ENCODE results near the gene LIFR. TPM values are rescaled to one million over a fixed set of nuclear protein-coding genes. Genes with fewer than 3 reads are reported as not detected.
A peak's percentile ranks its signal among the peaks of the same experiment; 100 is the strongest.
"Not testable (repeated sequence)": the region's sequence is repeated elsewhere in the genome, so short reads cannot be mapped to it uniquely, and the experiment has no call there.

The LIFR gene
- total and polyA plus RNA-seq, 2 donors: 27.5 to 33.8 TPM

DNA sequence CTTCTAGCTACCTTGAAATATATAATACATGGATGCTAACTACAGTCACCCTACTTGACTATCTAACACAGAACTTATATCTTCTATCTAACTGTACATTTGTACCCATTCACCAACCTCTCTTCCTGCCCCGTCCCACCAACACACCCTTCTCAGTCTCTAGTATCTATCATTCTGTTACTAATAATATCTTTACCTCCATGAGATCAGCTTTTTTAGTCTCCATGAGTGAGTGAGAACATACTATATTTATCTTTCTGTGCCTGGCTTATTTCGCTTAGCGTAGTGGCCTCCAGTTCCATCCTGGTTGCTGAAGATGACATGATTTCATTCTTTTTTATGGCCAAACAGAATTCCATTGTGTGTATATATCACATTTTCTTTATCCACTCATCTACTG, 37.0 kb downstream of the LIFR start:
- DNase-seq (ENCODE audit: low read depth in 6 of 9, low spot score in 9 of 9): no peak
- WGBS: 97% methylated on average over 3 of the region's 3 CpGs
- Histone ChIP-seq H3K27me3 (ENCODE audit: control insufficient read depth in 2 of 2, insufficient read depth in 1 of 2, low read length in 1 of 2) (no peaks in the 10 kb centered on the region), H3K4me3 (ENCODE audit: low read length in 2 of 2) (no peak overlapping the region), H3K4me1 (ENCODE audit: control insufficient read depth in 2 of 2, insufficient read depth in 2 of 2, low read length in 2 of 2) (no peaks in the 10 kb centered on the region), H3K9me3 (ENCODE audit: control insufficient read depth in 2 of 2, insufficient read depth in 1 of 2, low read length in 1 of 2) (no peaks in the 10 kb centered on the region), H3K36me3 (ENCODE audit: control insufficient read depth in 2 of 2, insufficient read depth in 2 of 2, low read length in 1 of 2) (no peaks in the 10 kb centered on the region), H3K27ac (ENCODE audit: low read depth in 1 of 2, low read length in 1 of 2) (no peak overlapping the region)

DNA sequence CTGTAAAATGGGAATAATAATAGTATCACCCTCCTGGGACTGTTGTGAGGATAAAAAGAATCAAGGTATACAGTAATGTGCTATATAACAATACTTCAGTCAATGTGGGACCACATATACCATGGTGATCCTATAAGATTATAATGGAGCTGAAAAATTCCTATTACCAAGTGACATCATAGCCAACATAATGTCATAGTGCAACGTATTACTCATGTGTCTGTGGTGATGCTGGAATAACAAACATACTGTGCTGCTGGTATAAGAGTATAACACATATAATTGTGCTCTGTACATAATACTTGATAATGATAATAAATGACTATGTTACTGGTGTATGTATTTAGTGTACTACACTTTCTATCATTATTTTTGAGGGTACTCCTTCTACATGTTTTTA, 38.1 kb downstream of the LIFR start:
- Histone ChIP-seq H3K4me3 (ENCODE audit: low read length in 2 of 2) (no peak overlapping the region), H3K36me3 (ENCODE audit: control insufficient read depth in 2 of 2, insufficient read depth in 2 of 2, low read length in 1 of 2) (no peaks in the 10 kb centered on the region), H3K27me3 (ENCODE audit: control insufficient read depth in 2 of 2, insufficient read depth in 1 of 2, low read length in 1 of 2) (no peaks in the 10 kb centered on the region), H3K27ac (ENCODE audit: low read depth in 1 of 2, low read length in 1 of 2) (no peak overlapping the region), H3K4me1 (ENCODE audit: control insufficient read depth in 2 of 2, insufficient read depth in 2 of 2, low read length in 2 of 2) (no peaks in the 10 kb centered on the region), H3K9me3 (ENCODE audit: control insufficient read depth in 2 of 2, insufficient read depth in 1 of 2, low read length in 1 of 2) (no peaks in the 10 kb centered on the region)
- DNase-seq (ENCODE audit: low read depth in 6 of 9, low spot score in 9 of 9): no peak
- 91% methylated on average over 1 of the region's 1 CpG for WGBS

DNA sequence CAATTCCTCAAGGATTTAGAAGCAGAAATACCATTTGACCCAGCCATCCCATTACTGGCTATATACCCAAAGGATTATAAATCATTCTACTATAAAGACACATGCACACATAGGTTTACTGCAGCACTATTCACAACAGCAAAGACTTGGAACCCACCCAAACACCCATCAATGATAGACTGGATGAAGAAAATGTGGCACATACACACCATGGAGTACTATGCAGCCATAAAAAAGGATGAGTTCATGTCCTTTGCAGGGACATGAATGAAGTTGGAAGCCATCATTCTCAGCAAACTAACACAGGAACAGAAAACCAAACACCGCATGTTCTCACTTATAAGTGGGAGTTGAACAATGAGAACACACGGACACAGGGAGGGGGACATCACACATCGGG, 39.8 kb downstream of the LIFR start:
- not testable (repeated sequence) for H3K36me3 ChIP-seq (ENCODE audit: control insufficient read depth in 2 of 2, insufficient read depth in 2 of 2, low read length in 1 of 2); DNase-seq (ENCODE audit: low read depth in 6 of 9, low spot score in 9 of 9); H3K27me3 ChIP-seq (ENCODE audit: control insufficient read depth in 2 of 2, insufficient read depth in 1 of 2, low read length in 1 of 2); H3K27ac ChIP-seq (ENCODE audit: low read depth in 1 of 2, low read length in 1 of 2); H3K4me3 ChIP-seq (ENCODE audit: low read length in 2 of 2); H3K9me3 ChIP-seq (ENCODE audit: control insufficient read depth in 2 of 2, insufficient read depth in 1 of 2, low read length in 1 of 2); H3K4me1 ChIP-seq (ENCODE audit: control insufficient read depth in 2 of 2, insufficient read depth in 2 of 2, low read length in 2 of 2)
- WGBS: 97% methylated on average over 3 of the region's 3 CpGs

DNA sequence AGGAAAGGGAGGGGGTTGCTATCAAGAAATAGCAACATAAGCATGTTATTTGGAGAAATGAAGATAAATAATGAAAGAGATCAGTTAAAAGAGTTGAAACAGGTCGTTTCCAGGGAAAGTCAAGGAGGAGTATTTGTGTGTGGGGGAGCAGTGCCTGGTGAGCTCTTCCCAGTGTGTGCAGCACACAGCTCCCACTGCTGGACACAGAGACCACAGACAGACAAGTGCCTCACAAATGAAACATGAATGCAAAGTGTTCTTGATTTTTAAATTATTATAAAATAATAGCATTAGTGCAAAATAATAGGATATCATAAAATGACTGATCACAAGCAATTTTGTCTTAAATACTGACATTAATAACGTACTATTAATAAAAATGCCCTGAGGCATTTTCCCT, 40.8 kb downstream of the LIFR start:
- Histone ChIP-seq H3K27ac (ENCODE audit: low read depth in 1 of 2, low read length in 1 of 2) (no peak overlapping the region), H3K4me3 (ENCODE audit: low read length in 2 of 2) (no peak overlapping the region), H3K27me3 (ENCODE audit: control insufficient read depth in 2 of 2, insufficient read depth in 1 of 2, low read length in 1 of 2) (no peaks in the 10 kb centered on the region), H3K36me3 (ENCODE audit: control insufficient read depth in 2 of 2, insufficient read depth in 2 of 2, low read length in 1 of 2) (no peaks in the 10 kb centered on the region), H3K4me1 (ENCODE audit: control insufficient read depth in 2 of 2, insufficient read depth in 2 of 2, low read length in 2 of 2) (no peaks in the 10 kb centered on the region), H3K9me3 (ENCODE audit: control insufficient read depth in 2 of 2, insufficient read depth in 1 of 2, low read length in 1 of 2) (no peaks in the 10 kb centered on the region)
- no peak for DNase-seq (ENCODE audit: low read depth in 6 of 9, low spot score in 9 of 9)
- 61% methylated on average over 2 of the region's 2 CpGs for WGBS

DNA sequence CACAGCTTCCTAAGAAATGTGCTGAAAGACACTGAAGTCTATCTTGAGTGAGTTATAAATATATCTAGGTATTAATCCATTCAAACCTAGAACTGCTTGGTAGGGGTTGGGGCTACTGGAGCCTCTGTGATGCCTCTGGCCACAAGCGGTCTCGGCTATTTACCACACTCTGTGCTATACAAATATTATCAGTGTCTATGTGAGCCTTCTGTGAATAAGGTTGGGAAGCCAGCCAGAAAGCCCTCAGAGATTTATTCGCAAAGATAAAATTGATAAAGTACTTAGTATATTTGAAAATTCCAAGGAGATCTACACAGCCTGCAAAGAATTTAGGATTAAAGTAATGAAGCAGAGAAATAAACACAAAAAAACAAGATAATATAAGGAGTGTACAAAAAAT, 41.4 kb downstream of the LIFR start:
- WGBS: 96% methylated on average over 3 of the region's 3 CpGs
- H3K9me3 ChIP-seq (ENCODE audit: control insufficient read depth in 2 of 2, insufficient read depth in 1 of 2, low read length in 1 of 2): no peaks in the 10 kb centered on the region
- no peak overlapping the region for H3K27ac ChIP-seq (ENCODE audit: low read depth in 1 of 2, low read length in 1 of 2)
- H3K27me3 ChIP-seq (ENCODE audit: control insufficient read depth in 2 of 2, insufficient read depth in 1 of 2, low read length in 1 of 2): no peaks in the 10 kb centered on the region
- H3K4me3 ChIP-seq (ENCODE audit: low read length in 2 of 2): no peak overlapping the region
- no peaks in the 10 kb centered on the region for H3K36me3 ChIP-seq (ENCODE audit: control insufficient read depth in 2 of 2, insufficient read depth in 2 of 2, low read length in 1 of 2)
- no peaks in the 10 kb centered on the region for H3K4me1 ChIP-seq (ENCODE audit: control insufficient read depth in 2 of 2, insufficient read depth in 2 of 2, low read length in 2 of 2)
- DNase-seq (ENCODE audit: low read depth in 6 of 9, low spot score in 9 of 9): no peak

DNA sequence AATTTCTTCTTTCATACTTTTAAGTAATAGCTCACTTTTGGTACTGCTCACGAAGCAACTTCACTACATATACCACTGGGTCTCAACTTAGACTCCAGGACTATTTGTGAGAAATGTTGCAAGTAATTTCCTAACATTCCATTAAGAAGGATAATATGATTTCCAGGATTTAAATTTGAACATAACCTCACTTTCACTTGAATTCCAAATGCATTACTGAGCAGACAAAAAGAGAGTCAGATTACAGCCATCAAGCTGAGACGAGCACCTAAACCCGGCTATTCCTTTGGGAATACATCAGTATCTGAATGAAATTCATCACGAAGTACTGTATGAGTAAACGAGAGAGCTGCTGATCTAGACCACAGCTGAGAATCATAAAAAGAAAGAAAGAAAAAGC, 47.3 kb downstream of the LIFR start:
- 84% methylated on average over 5 of the region's 5 CpGs for WGBS
- no peak for DNase-seq (ENCODE audit: low read depth in 6 of 9, low spot score in 9 of 9)
- no peak overlapping the region for H3K4me3 ChIP-seq (ENCODE audit: low read length in 2 of 2)
- no peaks in the 10 kb centered on the region for H3K4me1 ChIP-seq (ENCODE audit: control insufficient read depth in 2 of 2, insufficient read depth in 2 of 2, low read length in 2 of 2)
- H3K9me3 ChIP-seq (ENCODE audit: control insufficient read depth in 2 of 2, insufficient read depth in 1 of 2, low read length in 1 of 2): no peaks in the 10 kb centered on the region
- H3K27me3 ChIP-seq (ENCODE audit: control insufficient read depth in 2 of 2, insufficient read depth in 1 of 2, low read length in 1 of 2): no peaks in the 10 kb centered on the region
- no peak overlapping the region for H3K27ac ChIP-seq (ENCODE audit: low read depth in 1 of 2, low read length in 1 of 2)
- H3K36me3 ChIP-seq (ENCODE audit: control insufficient read depth in 2 of 2, insufficient read depth in 2 of 2, low read length in 1 of 2): no peaks in the 10 kb centered on the region

DNA sequence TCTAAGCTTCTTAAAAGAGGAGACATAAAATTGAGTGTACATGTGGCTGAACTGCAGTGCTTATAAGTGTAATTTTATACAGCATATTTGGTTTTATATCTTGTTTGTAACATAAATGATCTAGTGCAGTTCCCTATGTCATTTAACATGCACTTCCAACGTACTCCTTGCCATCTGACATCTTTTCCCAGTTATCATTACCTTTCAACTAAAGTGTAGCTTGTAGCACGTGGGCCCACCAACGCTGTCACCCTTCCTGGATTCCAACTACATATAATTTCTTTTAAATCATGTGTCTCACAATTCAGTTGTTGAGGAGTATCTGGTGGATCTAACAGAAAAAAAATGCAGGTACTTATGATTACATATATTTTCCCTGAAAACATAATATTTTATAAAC, 50.1 kb downstream of the LIFR start:
- peak overlapping the region in 1 of 2 donors; percentile 44 for H3K27ac ChIP-seq (ENCODE audit: low read depth in 1 of 2, low read length in 1 of 2)
- H3K27me3 ChIP-seq (ENCODE audit: control insufficient read depth in 2 of 2, insufficient read depth in 1 of 2, low read length in 1 of 2): no peaks in the 10 kb centered on the region
- no peak for DNase-seq (ENCODE audit: low read depth in 6 of 9, low spot score in 9 of 9)
- H3K4me3 ChIP-seq (ENCODE audit: low read length in 2 of 2): no peak overlapping the region
- no peaks in the 10 kb centered on the region for H3K9me3 ChIP-seq (ENCODE audit: control insufficient read depth in 2 of 2, insufficient read depth in 1 of 2, low read length in 1 of 2)
- 85% methylated on average over 3 of the region's 3 CpGs for WGBS
- no peaks in the 10 kb centered on the region for H3K4me1 ChIP-seq (ENCODE audit: control insufficient read depth in 2 of 2, insufficient read depth in 2 of 2, low read length in 2 of 2)
- no peaks in the 10 kb centered on the region for H3K36me3 ChIP-seq (ENCODE audit: control insufficient read depth in 2 of 2, insufficient read depth in 2 of 2, low read length in 1 of 2)

DNA sequence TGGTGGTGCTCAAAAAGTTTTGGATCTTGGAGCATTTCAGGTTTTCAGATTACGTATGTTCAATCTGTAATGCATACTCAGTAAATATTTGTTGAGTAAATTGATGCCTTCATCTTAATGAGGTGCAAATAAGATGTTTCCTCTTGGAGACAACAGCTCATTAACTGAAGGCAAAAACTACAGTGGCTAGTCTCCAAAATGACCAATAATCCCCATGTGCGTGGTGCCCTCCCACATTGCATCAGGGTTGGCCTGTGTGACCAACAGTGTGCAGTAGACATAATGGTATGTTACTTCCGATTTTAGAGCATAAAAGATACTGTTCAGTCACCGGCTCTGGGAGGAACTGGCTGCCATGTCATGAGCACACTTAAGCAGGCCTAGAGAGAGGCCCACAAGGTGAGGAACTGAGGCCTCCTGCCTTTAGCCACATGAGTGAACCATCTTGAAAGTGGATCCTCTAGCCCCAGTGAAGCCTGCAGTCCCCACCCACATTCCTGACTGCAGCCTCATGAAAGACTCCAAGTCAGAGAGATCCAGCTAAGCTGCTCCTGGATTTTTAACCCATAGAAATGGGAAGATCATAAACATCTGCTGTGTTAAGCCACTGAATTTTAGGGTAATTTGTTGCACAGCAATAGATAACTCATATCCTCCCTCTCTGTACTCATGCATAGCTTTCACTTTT, 55.7 kb downstream of the LIFR start:
- H3K27ac ChIP-seq (ENCODE audit: low read depth in 1 of 2, low read length in 1 of 2): no peak overlapping the region

DNA sequence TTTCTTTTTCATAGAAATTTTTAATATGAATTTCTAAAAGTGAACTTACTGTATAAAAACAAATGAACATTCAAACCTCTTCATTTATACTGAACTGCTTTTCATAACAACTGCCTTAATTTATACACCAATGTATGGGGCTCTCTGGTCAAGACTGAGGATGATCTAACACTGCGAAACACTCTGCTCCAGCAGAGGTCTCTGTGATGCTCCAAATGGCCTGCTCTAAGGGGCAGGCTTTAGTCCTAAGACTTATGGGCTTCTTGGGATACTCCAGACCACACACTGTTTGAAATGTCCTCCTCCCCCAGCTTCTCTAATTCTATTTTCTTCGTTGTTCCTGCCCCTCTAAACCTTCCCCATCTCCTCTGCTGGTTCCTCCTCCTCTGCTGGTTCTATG, 58.5 kb downstream of the LIFR start:
- H3K36me3 ChIP-seq (ENCODE audit: control insufficient read depth in 2 of 2, insufficient read depth in 2 of 2, low read length in 1 of 2): no peaks in the 10 kb centered on the region
- WGBS: 76% methylated on average over 2 of the region's 2 CpGs
- no peak for DNase-seq (ENCODE audit: low read depth in 6 of 9, low spot score in 9 of 9)

More for the DNA sequence above, 55.7 kb downstream of the LIFR start:
- WGBS: 95% methylated on average over 4 of the region's 4 CpGs
- H3K36me3 ChIP-seq (ENCODE audit: control insufficient read depth in 2 of 2, insufficient read depth in 2 of 2, low read length in 1 of 2): no peaks in the 10 kb centered on the region
- H3K4me1 ChIP-seq (ENCODE audit: control insufficient read depth in 2 of 2, insufficient read depth in 2 of 2, low read length in 2 of 2): no peaks in the 10 kb centered on the region
- no peaks in the 10 kb centered on the region for H3K9me3 ChIP-seq (ENCODE audit: control insufficient read depth in 2 of 2, insufficient read depth in 1 of 2, low read length in 1 of 2)
- H3K4me3 ChIP-seq (ENCODE audit: low read length in 2 of 2): no peak overlapping the region
- DNase-seq (ENCODE audit: low read depth in 6 of 9, low spot score in 9 of 9): no peak
- no peaks in the 10 kb centered on the region for H3K27me3 ChIP-seq (ENCODE audit: control insufficient read depth in 2 of 2, insufficient read depth in 1 of 2, low read length in 1 of 2)

More for the DNA sequence above, 58.5 kb downstream of the LIFR start:
- no peaks in the 10 kb centered on the region for H3K9me3 ChIP-seq (ENCODE audit: control insufficient read depth in 2 of 2, insufficient read depth in 1 of 2, low read length in 1 of 2)
- H3K27ac ChIP-seq (ENCODE audit: low read depth in 1 of 2, low read length in 1 of 2): no peak overlapping the region
- no peaks in the 10 kb centered on the region for H3K27me3 ChIP-seq (ENCODE audit: control insufficient read depth in 2 of 2, insufficient read depth in 1 of 2, low read length in 1 of 2)
- H3K4me1 ChIP-seq (ENCODE audit: control insufficient read depth in 2 of 2, insufficient read depth in 2 of 2, low read length in 2 of 2): no peaks in the 10 kb centered on the region
- H3K4me3 ChIP-seq (ENCODE audit: low read length in 2 of 2): no peak overlapping the region

Data from thymus (tissue), 11 donors.